ENCODE measurements around the gene ANAPC13. TPM values are rescaled to one million over a fixed set of nuclear protein-coding genes. Genes with fewer than 3 reads are reported as not detected.

The ANAPC13 gene
- total RNA-seq, 4 donors from 2014 or later = 32.5 to 78.9 (median 49.4) TPM

DNA sequence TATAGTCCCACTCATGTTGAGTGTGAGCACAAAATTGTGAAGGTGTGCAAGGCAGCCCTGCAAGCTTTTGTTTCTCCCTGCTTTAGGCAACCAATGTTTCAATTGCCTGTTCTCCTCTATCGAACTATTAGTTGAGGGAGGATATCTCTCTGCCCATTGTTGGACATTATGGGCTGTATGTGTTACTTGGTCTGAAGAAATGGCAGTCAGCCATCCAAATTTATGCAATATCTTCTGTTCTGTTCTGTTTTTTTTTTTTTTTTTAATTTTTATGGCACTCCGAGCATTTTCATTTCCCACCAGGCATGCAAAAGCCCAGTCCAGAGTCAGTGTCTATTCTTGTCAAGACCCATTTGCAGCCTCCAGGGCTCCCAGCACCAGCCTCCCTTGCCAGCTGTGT, 44.0 kb downstream of the ANAPC13 start:
- peaks cover 0 to 8% (median 0%) of the 10 kb centered on the region in 4 donors for H3K9me3 ChIP-seq
- WGBS = 95% methylated on average over 2 of the region's 2 CpGs
- peak; percentile 24 for DNase-seq (ENCODE audit: extremely low spot score)
- H3K27me3 ChIP-seq = no peaks in the 10 kb centered on the region
- H3K4me1 ChIP-seq = peaks cover 8 to 14% (median 13%) of the 10 kb centered on the region in 4 donors
- intact Hi-C loops (cut with DNase I) = no loop called here
- TF ChIP-seq EP300 (IDR thresholded peaks at IDR 0.05) (no peak), POLR2A (IDR thresholded peaks at IDR 0.05; ENCODE audit: low read depth) (no peak), POLR2AphosphoS5 (IDR thresholded peaks at IDR 0.05) (no peak)
- TF ChIP-seq, protein P1, sequence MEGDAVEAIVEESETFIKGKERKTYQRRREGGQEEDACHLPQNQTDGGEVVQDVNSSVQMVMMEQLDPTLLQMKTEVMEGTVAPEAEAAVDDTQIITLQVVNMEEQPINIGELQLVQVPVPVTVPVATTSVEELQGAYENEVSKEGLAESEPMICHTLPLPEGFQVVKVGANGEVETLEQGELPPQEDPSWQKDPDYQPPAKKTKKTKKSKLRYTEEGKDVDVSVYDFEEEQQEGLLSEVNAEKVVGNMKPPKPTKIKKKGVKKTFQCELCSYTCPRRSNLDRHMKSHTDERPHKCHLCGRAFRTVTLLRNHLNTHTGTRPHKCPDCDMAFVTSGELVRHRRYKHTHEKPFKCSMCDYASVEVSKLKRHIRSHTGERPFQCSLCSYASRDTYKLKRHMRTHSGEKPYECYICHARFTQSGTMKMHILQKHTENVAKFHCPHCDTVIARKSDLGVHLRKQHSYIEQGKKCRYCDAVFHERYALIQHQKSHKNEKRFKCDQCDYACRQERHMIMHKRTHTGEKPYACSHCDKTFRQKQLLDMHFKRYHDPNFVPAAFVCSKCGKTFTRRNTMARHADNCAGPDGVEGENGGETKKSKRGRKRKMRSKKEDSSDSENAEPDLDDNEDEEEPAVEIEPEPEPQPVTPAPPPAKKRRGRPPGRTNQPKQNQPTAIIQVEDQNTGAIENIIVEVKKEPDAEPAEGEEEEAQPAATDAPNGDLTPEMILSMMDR (IDR thresholded peaks at IDR 0.05) = no peak
- no peak overlapping the region for H3K4me3 ChIP-seq
- H3K27ac ChIP-seq (replicated peaks in 1 of 4) = no peak overlapping the region
- H3K36me3 ChIP-seq = no peaks in the 10 kb centered on the region

DNA sequence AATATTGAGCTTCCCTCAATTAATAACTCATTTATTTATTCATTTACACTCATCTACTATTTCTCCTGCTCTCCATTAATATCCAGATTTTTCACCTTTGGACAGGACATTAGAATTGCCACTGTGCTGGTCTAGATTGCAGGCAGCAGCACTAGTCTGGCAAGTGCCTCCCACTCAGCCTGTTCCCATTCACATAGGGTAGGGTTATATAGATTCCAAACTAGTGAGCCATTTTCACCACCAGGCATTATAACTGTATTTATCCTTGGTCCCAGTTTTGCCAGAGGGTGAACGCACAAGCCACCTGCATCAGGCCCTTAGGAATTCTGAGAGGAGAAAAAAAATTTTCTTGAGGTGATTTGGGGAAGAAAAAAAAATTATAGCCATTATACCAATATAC, 44.5 kb downstream of the ANAPC13 start:
- no peak overlapping the region for H3K27ac ChIP-seq (replicated peaks in 1 of 4)
- peak; percentile 77 for DNase-seq (ENCODE audit: extremely low spot score)
- TF ChIP-seq, protein P1 (IDR thresholded peaks at IDR 0.05) = no peak
- TF ChIP-seq POLR2AphosphoS5 (IDR thresholded peaks at IDR 0.05) (no peak), EP300 (IDR thresholded peaks at IDR 0.05) (no peak), POLR2A (IDR thresholded peaks at IDR 0.05; ENCODE audit: low read depth) (no peak)
- no peaks in the 10 kb centered on the region for H3K36me3 ChIP-seq
- H3K4me3 ChIP-seq = no peak overlapping the region
- 100% methylated on average over 1 of the region's 1 CpG for WGBS
- intact Hi-C loops (cut with DNase I) = no loop called here
- peaks cover 5 to 10% (median 9%) of the 10 kb centered on the region in 4 donors for H3K4me1 ChIP-seq
- H3K9me3 ChIP-seq = peaks cover 0 to 8% (median 0%) of the 10 kb centered on the region in 4 donors
- no peaks in the 10 kb centered on the region for H3K27me3 ChIP-seq

DNA sequence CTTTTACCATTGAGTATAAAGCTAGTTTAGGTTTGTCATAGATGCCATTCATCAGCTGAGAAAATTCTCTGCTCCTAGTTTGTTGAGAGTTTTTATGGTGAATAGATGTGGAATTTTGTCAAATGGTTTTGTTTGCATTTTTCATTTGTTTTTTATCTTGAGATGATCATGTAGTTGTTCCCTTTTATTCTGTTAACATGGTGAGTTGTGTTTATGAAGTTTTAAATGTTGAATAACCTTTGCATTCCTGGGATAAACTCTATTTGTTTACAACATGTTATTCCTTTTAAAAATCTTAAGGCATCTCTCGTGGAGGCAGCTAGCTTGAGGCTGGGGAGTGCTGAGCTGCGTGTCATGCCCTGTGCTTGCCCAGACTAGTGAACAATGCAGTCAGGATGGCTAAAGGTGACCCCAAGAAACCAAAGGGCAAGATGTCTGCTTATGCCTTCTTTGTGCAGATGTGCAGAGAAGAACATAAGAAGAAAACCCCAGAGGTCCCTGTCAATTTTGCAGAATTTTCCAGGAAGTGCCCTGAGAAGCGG, 48.5 kb downstream of the ANAPC13 start:
- intact Hi-C loops (cut with DNase I) = no loop called here

DNA sequence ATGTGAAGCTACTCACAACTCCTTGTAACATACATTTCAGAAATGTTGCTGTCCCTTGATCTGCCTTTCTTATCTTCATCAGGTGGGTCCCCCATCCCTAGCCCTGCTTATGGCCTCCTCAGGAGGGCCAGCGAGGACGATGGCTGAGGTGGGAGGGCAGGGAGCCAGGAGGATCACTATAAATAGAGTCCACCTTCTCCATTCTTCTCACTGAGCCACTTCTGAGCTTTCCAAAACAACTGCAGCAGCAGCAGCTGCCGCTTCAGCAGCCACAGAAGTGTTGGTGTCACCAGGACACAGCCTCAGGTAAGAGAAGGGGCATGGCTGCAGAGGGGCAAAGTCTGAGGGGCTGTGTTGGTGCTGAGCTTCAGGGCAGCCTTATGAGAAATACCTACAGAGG, 53.5 kb downstream of the ANAPC13 start:
- Histone ChIP-seq H3K4me1 (peaks cover 0 to 4% (median under 1%) of the 10 kb centered on the region in 4 donors), H3K27ac (replicated peaks in 1 of 4) (no peak overlapping the region), H3K27me3 (no peaks in the 10 kb centered on the region), H3K9me3 (no peaks in the 10 kb centered on the region), H3K36me3 (no peaks in the 10 kb centered on the region), H3K4me3 (no peak overlapping the region)
- DNase-seq (ENCODE audit: extremely low spot score) = no peak
- intact Hi-C loops (cut with DNase I) = no loop called here
- 47% methylated on average over 3 of the region's 3 CpGs for WGBS
- TF ChIP-seq POLR2AphosphoS5 (IDR thresholded peaks at IDR 0.05) = no peak
- TF ChIP-seq EP300 (IDR thresholded peaks at IDR 0.05) = no peak
- no peak for TF ChIP-seq POLR2A (IDR thresholded peaks at IDR 0.05; ENCODE audit: low read depth)
- TF ChIP-seq, protein P1 (IDR thresholded peaks at IDR 0.05) = no peak

More for the DNA sequence above, 48.5 kb downstream of the ANAPC13 start:
- Histone ChIP-seq H3K27ac (replicated peaks in 1 of 4) (no peak overlapping the region), H3K4me1 (no peaks in the 10 kb centered on the region), H3K36me3 (no peaks in the 10 kb centered on the region), H3K4me3 (no peak overlapping the region), H3K9me3 (no peaks in the 10 kb centered on the region), H3K27me3 (no peaks in the 10 kb centered on the region)
- TF ChIP-seq, protein P1 (IDR thresholded peaks at IDR 0.05) = no peak
- TF ChIP-seq POLR2AphosphoS5 (IDR thresholded peaks at IDR 0.05) (no peak), POLR2A (IDR thresholded peaks at IDR 0.05; ENCODE audit: low read depth) (no peak), EP300 (IDR thresholded peaks at IDR 0.05) (no peak)
- 85% methylated on average over 3 of the region's 3 CpGs for WGBS
- peak; percentile 72 for DNase-seq (ENCODE audit: extremely low spot score)

Data from esophagus muscularis mucosa (tissue), 4 donors.